SK-N-SH (cell line): ENCODE data around the gene MRPS12. TPM values are rescaled to one million over a fixed set of nuclear protein-coding genes. Genes with fewer than 3 reads are reported as not detected.

Source experiments
- polyA plus RNA-seq, 3 experiments: library from polyadenylated mRNA; depleted of rRNA; stranded (reverse); fragments of >200 nt; gene quantifications; 2 replicates each; pipeline ENCODE4 v1.2.3, GENCODE V29; 2012

Gene MRPS12
- polyA plus RNA-seq, 1 of the 3 experiments (the other 2 are of a cell fraction), result 59.6 TPM

Other genes starting within 250 kb of the MRPS12 start
- gene CAPN12, start 186.5 kb upstream of the MRPS12 start, polyA plus RNA-seq (2012; rRNA removed), result 1.7 and 3.0 TPM in 2 replicates
- gene LGALS7, start 157.4 kb upstream of the MRPS12 start, polyA plus RNA-seq (2012; rRNA removed), result not detected in 2 replicates
- gene LGALS7B, start 141.7 kb upstream of the MRPS12 start, polyA plus RNA-seq (2012; rRNA removed), result not detected in 2 replicates
- gene LGALS4, start 118.0 kb upstream of the MRPS12 start, polyA plus RNA-seq (2012; rRNA removed), result 0.21 and 0.58 TPM in 2 replicates
- gene ECH1, start 99.2 kb upstream of the MRPS12 start, polyA plus RNA-seq (2012; rRNA removed), result 169 and 211 TPM in 2 replicates
- 249 and 280 TPM in 2 replicates for gene HNRNPL, start 81.0 kb upstream of the MRPS12 start, polyA plus RNA-seq (2012; rRNA removed)
- gene RINL, start 52.7 kb upstream of the MRPS12 start, polyA plus RNA-seq (2012; rRNA removed), result 3.8 and 4.0 TPM in 2 replicates
- gene SIRT2, start 31.3 kb upstream of the MRPS12 start, polyA plus RNA-seq (2012; rRNA removed), result 37.9 and 39.3 TPM in 2 replicates
- gene NFKBIB, start 31.0 kb upstream of the MRPS12 start, polyA plus RNA-seq (2012; rRNA removed), result 29.6 and 31.8 TPM in 2 replicates
- gene CCER2, start 18.8 kb upstream of the MRPS12 start, polyA plus RNA-seq (2012; rRNA removed), result 0.36 and 0.70 TPM in 2 replicates
- gene SARS2, start 181 bp upstream of the MRPS12 start, polyA plus RNA-seq (2012; rRNA removed), result 36.5 and 39.8 TPM in 2 replicates
- 30.8 and 40.7 TPM in 2 replicates for gene FBXO17, start 44.8 kb downstream of the MRPS12 start, polyA plus RNA-seq (2012; rRNA removed)
- gene FBXO27, start 101.6 kb downstream of the MRPS12 start, polyA plus RNA-seq (2012; rRNA removed), result 5.0 and 5.8 TPM in 2 replicates
- 0.24 and 0.36 TPM in 2 replicates for gene ACP7, start 153.4 kb downstream of the MRPS12 start, polyA plus RNA-seq (2012; rRNA removed)
- gene PAK4, start 194.8 kb downstream of the MRPS12 start, polyA plus RNA-seq (2012; rRNA removed), result 24.7 and 36.4 TPM in 2 replicates